ENCODE measurements around the gene FOXN3. TPM values are rescaled to one million over a fixed set of nuclear protein-coding genes. Genes with fewer than 3 reads are reported as not detected.

Gene FOXN3
- total RNA-seq, 4 donors from 2014 or later: 118 to 211 (median 167) TPM

DNA sequence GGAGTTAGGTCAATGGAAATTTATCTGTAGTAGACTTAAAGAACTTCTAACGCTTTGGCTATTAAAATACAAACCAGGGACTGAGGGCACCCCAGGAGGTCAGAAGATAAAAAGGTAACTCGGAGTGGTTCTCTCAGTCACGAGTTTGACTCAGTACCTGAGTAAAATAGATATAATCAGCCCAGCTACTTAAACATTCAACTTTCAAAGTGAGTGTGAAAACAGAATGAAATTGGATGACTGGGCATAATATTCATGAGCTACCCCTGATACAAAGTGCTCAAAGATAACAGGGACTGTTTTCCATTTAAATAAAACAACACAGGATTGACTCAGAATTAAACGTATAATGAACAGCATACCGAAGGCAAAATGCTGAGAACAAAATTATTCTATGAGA is 75.0 kb downstream of the FOXN3 start:
- 85 to 91% methylated on average over 5 of the region's 5 CpGs for WGBS, 2 donors

DNA sequence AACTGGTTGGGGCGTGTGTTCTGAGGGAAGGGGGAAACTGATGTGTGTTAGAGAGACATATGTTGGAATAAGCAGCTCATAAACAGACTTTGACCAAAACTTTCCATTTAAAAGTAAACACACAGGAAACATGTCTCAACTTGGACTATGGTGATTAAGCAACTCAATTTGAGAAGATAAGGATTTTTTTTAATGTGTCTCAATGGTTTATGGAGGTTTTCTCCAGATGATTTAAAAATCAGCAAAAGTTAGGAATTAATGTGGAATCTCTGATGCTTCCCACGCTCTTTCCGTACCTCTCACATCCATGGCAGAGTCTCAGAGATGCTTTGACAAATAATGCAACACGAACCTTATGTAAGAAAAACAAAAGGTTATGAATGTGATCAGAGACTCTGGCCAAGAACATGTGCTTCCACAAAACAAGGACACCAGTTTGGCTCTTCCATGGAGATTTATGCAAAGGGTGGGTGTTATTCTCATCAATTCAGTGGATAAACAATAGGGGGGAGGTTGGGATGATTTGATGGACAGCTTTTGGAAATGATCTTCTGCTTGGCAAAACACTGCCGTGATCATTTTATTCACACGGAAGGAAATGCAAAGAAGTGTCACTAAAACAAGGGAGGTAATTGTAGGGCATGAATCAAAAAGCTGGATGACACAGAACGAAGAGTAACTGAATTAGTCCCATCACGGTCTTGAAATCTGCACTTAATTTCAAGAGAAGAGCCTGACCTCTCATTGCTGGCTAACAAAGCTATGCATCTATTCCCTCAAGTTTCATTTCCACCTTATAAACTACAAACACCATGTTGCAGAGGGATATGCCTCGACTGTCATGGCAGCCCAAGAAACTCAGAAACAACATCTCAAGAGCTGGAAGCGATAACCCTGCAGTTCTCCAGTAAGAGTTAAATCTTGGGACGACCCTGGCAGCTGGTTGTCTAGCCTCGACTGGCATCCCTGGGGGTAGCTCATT is 76.5 kb downstream of the FOXN3 start:
- intact Hi-C loops (cut with DNase I; ENCODE audit: low total_unique reads): no loop called here
- no peak for TF ChIP-seq POLR2A (IDR thresholded peaks at IDR 0.05)
- TF ChIP-seq, protein P1, sequence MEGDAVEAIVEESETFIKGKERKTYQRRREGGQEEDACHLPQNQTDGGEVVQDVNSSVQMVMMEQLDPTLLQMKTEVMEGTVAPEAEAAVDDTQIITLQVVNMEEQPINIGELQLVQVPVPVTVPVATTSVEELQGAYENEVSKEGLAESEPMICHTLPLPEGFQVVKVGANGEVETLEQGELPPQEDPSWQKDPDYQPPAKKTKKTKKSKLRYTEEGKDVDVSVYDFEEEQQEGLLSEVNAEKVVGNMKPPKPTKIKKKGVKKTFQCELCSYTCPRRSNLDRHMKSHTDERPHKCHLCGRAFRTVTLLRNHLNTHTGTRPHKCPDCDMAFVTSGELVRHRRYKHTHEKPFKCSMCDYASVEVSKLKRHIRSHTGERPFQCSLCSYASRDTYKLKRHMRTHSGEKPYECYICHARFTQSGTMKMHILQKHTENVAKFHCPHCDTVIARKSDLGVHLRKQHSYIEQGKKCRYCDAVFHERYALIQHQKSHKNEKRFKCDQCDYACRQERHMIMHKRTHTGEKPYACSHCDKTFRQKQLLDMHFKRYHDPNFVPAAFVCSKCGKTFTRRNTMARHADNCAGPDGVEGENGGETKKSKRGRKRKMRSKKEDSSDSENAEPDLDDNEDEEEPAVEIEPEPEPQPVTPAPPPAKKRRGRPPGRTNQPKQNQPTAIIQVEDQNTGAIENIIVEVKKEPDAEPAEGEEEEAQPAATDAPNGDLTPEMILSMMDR (IDR thresholded peaks at IDR 0.05): no peak
- WGBS, 2 donors: 52 to 53% methylated on average over 12 of the region's 12 CpGs

More for the DNA sequence above, 75.0 kb downstream of the FOXN3 start:
- TF ChIP-seq, protein P1 (IDR thresholded peaks at IDR 0.05): no peak
- TF ChIP-seq POLR2A (IDR thresholded peaks at IDR 0.05): no peak
- intact Hi-C loops (cut with DNase I; ENCODE audit: low total_unique reads): no loop called here
- no peak overlapping the region for H3K4me3 ChIP-seq (ENCODE audit: low read depth, poor library complexity, severe bottlenecking)
- DNase-seq (ENCODE audit: low spot score in 2 of 2): no peak

DNA sequence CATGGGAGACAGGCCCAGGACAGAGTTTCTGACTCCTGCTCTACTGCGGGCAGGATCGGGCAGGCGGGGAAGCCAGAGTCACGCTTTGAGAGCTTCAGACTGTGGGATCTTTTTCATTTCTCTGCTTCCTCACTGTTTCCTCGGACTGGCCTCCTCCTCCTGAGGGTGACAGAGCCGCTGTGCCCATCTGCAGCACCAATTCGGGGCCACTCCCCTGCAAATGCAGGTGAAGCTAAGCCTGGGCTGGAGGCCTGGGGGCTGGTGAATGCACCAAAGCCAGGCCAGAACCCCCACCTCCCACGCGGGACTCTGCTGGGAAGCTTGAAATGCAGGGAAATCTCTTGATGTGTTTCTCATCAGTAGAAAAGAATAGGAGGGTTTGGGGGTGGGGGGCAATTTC is 77.5 kb downstream of the FOXN3 start:
- intact Hi-C loops (cut with DNase I; ENCODE audit: low total_unique reads): no loop called here
- TF ChIP-seq, protein P1 (IDR thresholded peaks at IDR 0.05): no peak
- no peak for TF ChIP-seq POLR2A (IDR thresholded peaks at IDR 0.05)
- DNase-seq (ENCODE audit: low spot score in 2 of 2): no peak
- 63 to 64% methylated on average over 9 of the region's 9 CpGs for WGBS, 2 donors
- no peak overlapping the region for H3K4me3 ChIP-seq (ENCODE audit: low read depth, poor library complexity, severe bottlenecking)

More for the DNA sequence above, 76.5 kb downstream of the FOXN3 start:
- DNase-seq (ENCODE audit: low spot score in 2 of 2): no peak
- H3K4me3 ChIP-seq (ENCODE audit: low read depth, poor library complexity, severe bottlenecking): no peak overlapping the region

DNA sequence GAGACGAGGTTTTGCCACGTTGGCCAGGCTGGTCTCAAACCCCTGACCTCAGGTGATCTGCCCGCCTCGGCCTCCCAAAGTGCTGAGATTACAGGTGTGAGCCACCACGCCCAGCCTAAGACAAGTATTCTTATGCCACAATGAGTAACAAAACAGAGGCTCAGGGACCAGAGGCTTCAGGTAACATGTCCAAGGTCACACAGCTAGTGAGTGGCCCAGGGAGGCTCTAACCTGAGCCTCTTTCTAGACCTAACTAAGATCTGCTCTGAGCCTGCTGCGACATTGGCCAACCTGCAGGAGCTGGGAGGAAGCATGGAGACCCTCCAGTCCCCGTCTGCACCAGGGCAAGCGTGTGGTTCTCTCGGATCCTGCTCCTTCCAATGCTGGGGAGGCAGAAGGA is 77.9 kb downstream of the FOXN3 start:
- intact Hi-C loops (cut with DNase I; ENCODE audit: low total_unique reads): no loop called here
- WGBS, 2 donors: 88 to 98% methylated on average over 9 of the region's 9 CpGs
- no peak overlapping the region for H3K4me3 ChIP-seq (ENCODE audit: low read depth, poor library complexity, severe bottlenecking)
- DNase-seq (ENCODE audit: low spot score in 2 of 2): no peak
- TF ChIP-seq, protein P1 (IDR thresholded peaks at IDR 0.05): no peak
- no peak for TF ChIP-seq POLR2A (IDR thresholded peaks at IDR 0.05)

DNA sequence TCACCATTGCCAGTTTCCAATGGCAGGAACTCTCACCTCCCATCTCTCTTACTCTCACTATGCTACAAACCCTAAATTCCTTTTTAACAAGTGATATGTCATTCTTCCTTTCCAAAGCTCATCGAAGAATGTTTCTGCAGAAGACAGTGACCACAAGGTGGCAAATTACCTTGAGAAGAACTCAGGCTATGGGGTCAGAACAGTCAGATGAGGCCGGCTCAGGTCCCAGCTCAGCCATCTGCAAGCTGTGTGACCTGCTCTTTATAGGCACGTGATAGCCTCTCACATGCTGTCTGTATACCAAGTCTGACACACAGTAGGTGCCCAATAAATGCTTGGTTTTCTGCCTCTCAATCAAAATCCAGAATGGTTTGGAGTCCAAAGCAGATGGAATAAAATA is 80.7 kb downstream of the FOXN3 start:
- 89 to 90% methylated on average over 3 of the region's 3 CpGs for WGBS, 2 donors
- intact Hi-C loops (cut with DNase I; ENCODE audit: low total_unique reads): no loop called here
- no peak overlapping the region for H3K4me3 ChIP-seq (ENCODE audit: low read depth, poor library complexity, severe bottlenecking)
- TF ChIP-seq, protein P1 (IDR thresholded peaks at IDR 0.05): no peak
- TF ChIP-seq POLR2A (IDR thresholded peaks at IDR 0.05): no peak
- no peak for DNase-seq (ENCODE audit: low spot score in 2 of 2)

Measured in lower leg skin (tissue), 4 donors.